Endothelial cell (in vitro differentiated cells): ENCODE results near the gene AFAP1L1. TPM values are rescaled to one million over a fixed set of nuclear protein-coding genes. Genes with fewer than 3 reads are reported as not detected.

Experiments
- DNase-seq: peaks from one replicate; pipeline ENCODE4 v3.0.0; 2021; ENCODE audit warnings: low spot score
- H3K27ac Mint-ChIP-seq: one replicate; pipeline ENCODE4 v1.8.0; 2021; ENCODE audit warnings: mixed read lengths, inconsistent platforms; ENCODE audit not compliant: unreplicated experiment
- H3K27me3 Mint-ChIP-seq: one replicate; pipeline ENCODE4 v1.8.0; 2021; ENCODE audit warnings: mild to moderate bottlenecking, moderate library complexity, mixed read lengths, inconsistent platforms; ENCODE audit not compliant: unreplicated experiment
- H3K36me3 Mint-ChIP-seq: one replicate; pipeline ENCODE4 v1.8.0; 2021; ENCODE audit warnings: mild to moderate bottlenecking, low read depth, mixed read lengths, inconsistent platforms; ENCODE audit not compliant: unreplicated experiment
- H3K4me1 Mint-ChIP-seq: one replicate; pipeline ENCODE4 v1.8.0; 2021; ENCODE audit warnings: mild to moderate bottlenecking, mixed read lengths, inconsistent platforms; ENCODE audit not compliant: unreplicated experiment
- H3K4me3 Mint-ChIP-seq: one replicate; pipeline ENCODE4 v1.8.0; 2021; ENCODE audit warnings: mild to moderate bottlenecking, mixed read lengths, inconsistent platforms; ENCODE audit not compliant: unreplicated experiment
- H3K9me3 Mint-ChIP-seq: one replicate; pipeline ENCODE4 v1.8.0; 2021; ENCODE audit warnings: mixed read lengths, inconsistent platforms; ENCODE audit not compliant: unreplicated experiment
- total RNA-seq: library from RNA; stranded (reverse); fragmentation: NEBNext Ultra II Directional; extraction: Animal tissue kit (Norgen Biotek cat#: 25700); gene quantifications from one replicate; pipeline ENCODE4 v1.2.1, GENCODE V29; 2021; ENCODE audit not compliant: unreplicated experiment
- TF ChIP-seq, protein P1 (sequence below): fragments of 200-600 bp; sonication (generic); IDR thresholded peaks from one replicate; pipeline ENCODE4 v1.5.0; 2021; ENCODE audit warnings: antibody characterized with exemption; ENCODE audit not compliant: unreplicated experiment

Gene AFAP1L1
- total RNA-seq, 1 donor from 2014 or later, result 393 TPM

GRCh38 chr5:149303210-149303609 lies 31.6 kb downstream of the AFAP1L1 start:
- DNase-seq, result no peak
- H3K9me3 Mint-ChIP-seq, result no peaks in the 10 kb centered on the region
- H3K4me3 Mint-ChIP-seq, result peak overlapping the region; percentile 43
- H3K27ac Mint-ChIP-seq, result no peak overlapping the region
- TF ChIP-seq, protein P1, sequence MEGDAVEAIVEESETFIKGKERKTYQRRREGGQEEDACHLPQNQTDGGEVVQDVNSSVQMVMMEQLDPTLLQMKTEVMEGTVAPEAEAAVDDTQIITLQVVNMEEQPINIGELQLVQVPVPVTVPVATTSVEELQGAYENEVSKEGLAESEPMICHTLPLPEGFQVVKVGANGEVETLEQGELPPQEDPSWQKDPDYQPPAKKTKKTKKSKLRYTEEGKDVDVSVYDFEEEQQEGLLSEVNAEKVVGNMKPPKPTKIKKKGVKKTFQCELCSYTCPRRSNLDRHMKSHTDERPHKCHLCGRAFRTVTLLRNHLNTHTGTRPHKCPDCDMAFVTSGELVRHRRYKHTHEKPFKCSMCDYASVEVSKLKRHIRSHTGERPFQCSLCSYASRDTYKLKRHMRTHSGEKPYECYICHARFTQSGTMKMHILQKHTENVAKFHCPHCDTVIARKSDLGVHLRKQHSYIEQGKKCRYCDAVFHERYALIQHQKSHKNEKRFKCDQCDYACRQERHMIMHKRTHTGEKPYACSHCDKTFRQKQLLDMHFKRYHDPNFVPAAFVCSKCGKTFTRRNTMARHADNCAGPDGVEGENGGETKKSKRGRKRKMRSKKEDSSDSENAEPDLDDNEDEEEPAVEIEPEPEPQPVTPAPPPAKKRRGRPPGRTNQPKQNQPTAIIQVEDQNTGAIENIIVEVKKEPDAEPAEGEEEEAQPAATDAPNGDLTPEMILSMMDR, result no peak
- peaks cover 68% of the 10 kb centered on the region for H3K4me1 Mint-ChIP-seq
- peaks cover 64% of the 10 kb centered on the region for H3K36me3 Mint-ChIP-seq
- H3K27me3 Mint-ChIP-seq, result peaks cover 21% of the 10 kb centered on the region

DNA sequence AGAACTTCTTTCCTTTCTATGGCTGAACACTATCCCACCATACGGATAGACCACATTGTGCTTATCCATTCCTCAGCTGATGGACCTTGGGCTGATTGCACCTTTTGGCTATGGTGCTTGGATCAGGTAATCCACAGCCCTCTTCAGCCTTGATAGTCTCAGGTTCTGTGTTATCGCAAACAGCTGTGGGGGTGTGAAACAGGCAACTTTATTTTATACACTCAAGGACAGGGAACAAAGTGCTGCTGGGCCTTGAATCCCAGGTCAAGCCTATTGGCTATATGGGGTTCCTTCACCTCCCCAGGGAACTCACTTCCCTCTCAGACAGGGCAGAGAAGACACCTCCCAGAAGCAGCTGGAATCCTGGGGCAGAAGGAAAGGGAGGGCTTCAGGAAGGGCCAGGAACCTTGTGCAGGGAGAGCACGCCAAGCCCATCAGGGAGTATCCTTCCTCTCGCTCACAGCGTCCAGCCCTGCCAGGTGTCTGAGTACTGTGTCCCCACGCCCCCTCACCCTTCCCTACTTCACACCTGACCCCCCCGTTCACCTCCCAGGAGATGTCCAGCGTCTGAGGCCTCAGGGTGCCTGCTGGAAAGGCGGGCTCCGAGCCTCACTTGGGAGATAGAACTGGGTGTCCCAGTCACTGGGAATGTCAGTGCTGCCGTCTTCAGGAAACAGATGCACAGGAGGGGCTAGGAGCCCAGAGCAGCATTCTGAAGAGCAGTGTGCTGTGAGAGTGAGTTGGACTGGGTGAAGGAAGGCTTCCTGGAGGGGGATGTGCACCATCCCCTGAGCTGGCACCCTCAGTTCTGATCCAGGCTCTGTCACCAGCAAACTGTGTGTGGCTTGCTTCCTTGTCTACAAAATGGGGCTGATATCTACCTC lies 32.8 kb downstream of the AFAP1L1 start:
- H3K27ac Mint-ChIP-seq, result peak overlapping the region; percentile 61
- peaks cover 61% of the 10 kb centered on the region for H3K36me3 Mint-ChIP-seq
- TF ChIP-seq, protein P1, result no peak
- H3K4me1 Mint-ChIP-seq, result peaks cover 64% of the 10 kb centered on the region
- DNase-seq, result no peak
- H3K4me3 Mint-ChIP-seq, result no peak overlapping the region
- no peaks in the 10 kb centered on the region for H3K9me3 Mint-ChIP-seq
- H3K27me3 Mint-ChIP-seq, result peaks cover 15% of the 10 kb centered on the region

- Mint-ChIP-seq H3K4me1 (peaks cover 76% of the 10 kb centered on the region), H3K27ac (peak overlapping the region; percentile 61), H3K36me3 (peaks cover 82% of the 10 kb centered on the region), H3K27me3 (peaks cover 28% of the 10 kb centered on the region), H3K4me3 (peak overlapping the region; percentile 49), H3K9me3 (no peaks in the 10 kb centered on the region)
- TF ChIP-seq, protein P1, result no peak
- DNase-seq, result no peak
Measured at GRCh38 chr5:149309354-149309753, 37.7 kb downstream of the AFAP1L1 start.

- peak overlapping the region; percentile 71 for H3K4me3 Mint-ChIP-seq
- H3K27ac Mint-ChIP-seq, result peak overlapping the region; percentile 78
- DNase-seq, result no peak
- H3K27me3 Mint-ChIP-seq, result peaks cover 29% of the 10 kb centered on the region
- peaks cover 81% of the 10 kb centered on the region for H3K36me3 Mint-ChIP-seq
- H3K4me1 Mint-ChIP-seq, result peaks cover 67% of the 10 kb centered on the region
- TF ChIP-seq, protein P1, result no peak
- H3K9me3 Mint-ChIP-seq, result no peaks in the 10 kb centered on the region
Measured at GRCh38 chr5:149310488-149310887, 38.8 kb downstream of the AFAP1L1 start.
